HG02642 (cell line): Measurements from ENCODE around the gene ZMIZ1.

Experiments used
- ATAC-seq: cut with Tn5 transposase; IDR thresholded peaks from one replicate; pipeline ENCODE4 v1.9.1; 2021; ENCODE audit warnings: mild to moderate bottlenecking; ENCODE audit not compliant: unreplicated experiment, poor library complexity

Gene ZMIZ1

GRCh38 chr10:79049931-79050895 is 18.6 kb upstream of the ZMIZ1 start:
- ATAC-seq: no peak

- no peak for ATAC-seq
Measured at GRCh38 chr10:79050896-79051555, 17.7 kb upstream of the ZMIZ1 start.

DNA sequence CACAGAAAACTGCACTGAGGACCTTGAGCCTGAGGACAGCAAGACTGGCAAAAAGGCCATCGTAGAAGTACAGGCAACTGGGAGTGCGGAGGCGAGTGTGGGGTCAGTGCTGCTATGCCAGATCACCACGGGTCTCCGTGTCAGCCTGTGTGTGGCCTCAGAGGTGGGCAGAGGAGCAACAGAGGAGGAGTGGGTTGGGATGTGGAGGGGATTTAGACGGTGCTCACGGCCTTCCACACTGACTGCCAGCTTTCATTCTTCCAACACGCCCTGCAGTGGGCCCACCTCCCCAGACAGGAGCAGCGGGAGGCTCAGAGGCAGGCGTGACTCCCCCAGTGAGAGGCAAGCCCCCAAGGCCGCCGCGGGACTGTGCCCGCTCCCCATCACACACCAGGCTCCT is 17.0 kb upstream of the ZMIZ1 start:
- no peak for ATAC-seq

DNA sequence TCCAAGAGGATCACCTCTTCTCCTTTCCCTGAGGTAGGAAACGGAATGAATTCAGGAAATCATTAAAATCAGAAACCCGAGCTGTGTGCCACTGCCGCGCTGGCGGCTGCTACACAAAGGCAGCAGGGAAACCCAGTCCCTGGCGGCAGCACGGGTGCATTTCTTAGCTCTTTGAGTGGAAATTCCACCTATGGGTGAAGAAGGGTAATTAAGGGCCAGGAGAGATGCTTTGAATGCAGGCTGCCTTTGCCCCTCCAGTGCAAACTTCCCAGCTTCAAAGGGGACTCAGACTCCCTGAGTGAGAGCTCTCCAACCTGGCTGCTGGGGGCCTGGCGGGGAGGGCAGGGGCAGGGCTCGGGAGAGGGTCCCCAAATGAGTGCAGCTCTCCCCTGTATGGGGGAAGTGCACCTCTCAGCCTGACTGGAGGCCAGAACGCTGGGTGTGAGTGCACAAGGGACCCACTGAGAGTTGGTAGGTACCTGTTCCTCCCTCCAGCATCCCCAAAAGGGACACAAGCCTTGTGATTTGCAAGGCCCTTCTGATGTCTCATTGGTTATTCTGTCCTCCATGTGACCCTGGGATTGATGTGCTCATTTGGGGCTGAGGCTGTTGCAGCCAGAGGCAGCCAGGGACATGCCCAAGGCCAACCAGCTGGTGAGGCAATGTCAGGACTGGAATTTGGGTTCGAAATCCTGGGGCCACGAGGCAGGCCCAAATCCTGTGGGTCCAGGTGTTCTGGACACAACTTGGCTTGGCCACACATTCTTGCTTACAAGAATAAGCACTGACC is 16.3 kb upstream of the ZMIZ1 start:
- ATAC-seq: no peak

- no peak for ATAC-seq
Measured at GRCh38 chr10:79053081-79053434, 15.7 kb upstream of the ZMIZ1 start.

DNA sequence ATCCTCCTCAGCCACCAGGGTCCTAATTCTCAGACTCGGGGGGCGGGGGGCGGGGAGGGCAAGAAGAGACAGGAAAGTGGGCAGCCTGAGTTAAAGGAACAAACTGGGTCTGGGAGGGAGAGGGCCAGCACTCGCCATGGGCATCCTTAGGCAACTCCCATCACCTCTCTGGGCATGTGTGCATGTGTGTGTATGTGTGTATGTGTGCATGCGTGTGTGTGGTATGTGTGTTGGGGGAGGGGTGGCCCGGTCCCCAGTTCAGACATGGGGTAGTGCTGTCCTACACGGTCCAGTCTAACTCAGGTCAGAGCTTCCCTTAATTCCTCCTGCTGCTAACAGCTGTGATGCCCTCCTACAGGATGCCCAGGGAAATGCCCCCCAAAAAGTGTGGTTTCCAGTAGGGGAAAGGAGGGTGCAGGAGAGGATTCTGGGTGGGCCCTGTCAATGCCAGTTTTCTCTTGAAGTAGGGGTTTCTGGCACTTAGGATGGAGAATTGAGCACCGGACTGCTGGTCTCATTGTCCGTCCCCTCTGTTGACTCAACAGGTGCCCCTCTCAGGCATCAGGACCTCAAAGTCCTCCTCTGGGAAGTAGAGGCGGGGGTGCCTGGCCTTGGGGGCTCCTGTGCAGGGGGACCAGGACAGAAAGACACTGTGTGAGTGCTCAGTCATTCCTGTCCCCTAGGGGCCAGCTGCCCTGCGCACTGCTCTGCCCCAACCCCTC is 15.1 kb upstream of the ZMIZ1 start:
- no peak for ATAC-seq

GRCh38 chr10:79054203-79055099 is 14.3 kb upstream of the ZMIZ1 start:
- no peak for ATAC-seq

- ATAC-seq: no peak
Measured at GRCh38 chr10:79055100-79055782, 13.5 kb upstream of the ZMIZ1 start.

DNA sequence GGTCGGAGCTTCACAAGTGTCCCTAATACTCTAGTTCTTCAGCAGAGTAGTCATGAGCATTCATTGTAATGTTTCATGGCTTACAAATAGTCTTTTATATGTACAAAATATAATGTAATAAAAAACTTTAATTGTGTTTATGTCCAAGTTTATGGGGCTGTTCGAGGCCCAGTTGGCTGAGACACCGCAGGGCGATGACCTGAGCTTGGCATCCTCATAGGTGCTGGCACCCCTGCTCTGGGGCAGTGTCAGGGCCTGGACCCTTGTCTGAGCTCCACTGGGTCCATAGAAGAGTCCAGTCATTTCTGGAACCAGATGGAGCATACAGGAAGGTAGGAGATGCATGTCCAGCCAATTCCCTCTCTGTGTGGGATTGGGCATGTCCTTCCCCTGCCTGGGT is 12.9 kb upstream of the ZMIZ1 start:
- no peak for ATAC-seq

GRCh38 chr10:79056361-79056735 is 12.4 kb upstream of the ZMIZ1 start:
- no peak for ATAC-seq

DNA sequence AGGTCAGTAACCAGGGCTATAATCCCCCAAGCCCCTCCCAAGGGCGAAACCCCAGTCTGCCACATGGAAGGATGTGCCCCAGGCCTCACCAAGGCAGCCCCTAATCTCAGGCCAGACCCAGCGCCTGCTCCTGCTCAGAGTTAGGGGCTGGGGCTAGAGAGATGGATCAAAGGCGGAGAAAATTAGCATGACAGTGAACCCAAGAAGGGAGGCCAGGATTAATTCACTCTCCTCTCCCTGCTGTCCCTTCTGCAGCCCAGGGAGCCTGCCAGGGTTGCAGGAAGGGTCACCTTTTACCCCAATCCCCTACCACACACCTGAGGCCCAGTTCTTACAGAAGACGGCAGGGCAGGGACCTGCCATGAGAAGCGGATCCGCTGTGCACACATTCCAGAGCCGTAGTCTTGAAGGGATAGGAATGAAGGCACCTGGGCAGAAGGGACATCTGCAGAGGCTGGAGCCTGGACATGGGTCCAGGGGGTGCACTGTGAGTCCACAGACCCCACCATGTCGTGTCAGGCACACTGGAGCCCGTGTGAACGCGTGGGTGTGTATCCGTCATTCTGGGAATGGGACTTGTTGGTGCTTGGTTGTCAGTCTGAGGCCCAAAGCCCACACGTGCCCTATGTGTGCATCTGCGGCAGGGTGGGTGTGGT is 11.9 kb upstream of the ZMIZ1 start:
- ATAC-seq: no peak

- ATAC-seq: no peak
Measured at GRCh38 chr10:79057481-79058275, 11.1 kb upstream of the ZMIZ1 start.

DNA sequence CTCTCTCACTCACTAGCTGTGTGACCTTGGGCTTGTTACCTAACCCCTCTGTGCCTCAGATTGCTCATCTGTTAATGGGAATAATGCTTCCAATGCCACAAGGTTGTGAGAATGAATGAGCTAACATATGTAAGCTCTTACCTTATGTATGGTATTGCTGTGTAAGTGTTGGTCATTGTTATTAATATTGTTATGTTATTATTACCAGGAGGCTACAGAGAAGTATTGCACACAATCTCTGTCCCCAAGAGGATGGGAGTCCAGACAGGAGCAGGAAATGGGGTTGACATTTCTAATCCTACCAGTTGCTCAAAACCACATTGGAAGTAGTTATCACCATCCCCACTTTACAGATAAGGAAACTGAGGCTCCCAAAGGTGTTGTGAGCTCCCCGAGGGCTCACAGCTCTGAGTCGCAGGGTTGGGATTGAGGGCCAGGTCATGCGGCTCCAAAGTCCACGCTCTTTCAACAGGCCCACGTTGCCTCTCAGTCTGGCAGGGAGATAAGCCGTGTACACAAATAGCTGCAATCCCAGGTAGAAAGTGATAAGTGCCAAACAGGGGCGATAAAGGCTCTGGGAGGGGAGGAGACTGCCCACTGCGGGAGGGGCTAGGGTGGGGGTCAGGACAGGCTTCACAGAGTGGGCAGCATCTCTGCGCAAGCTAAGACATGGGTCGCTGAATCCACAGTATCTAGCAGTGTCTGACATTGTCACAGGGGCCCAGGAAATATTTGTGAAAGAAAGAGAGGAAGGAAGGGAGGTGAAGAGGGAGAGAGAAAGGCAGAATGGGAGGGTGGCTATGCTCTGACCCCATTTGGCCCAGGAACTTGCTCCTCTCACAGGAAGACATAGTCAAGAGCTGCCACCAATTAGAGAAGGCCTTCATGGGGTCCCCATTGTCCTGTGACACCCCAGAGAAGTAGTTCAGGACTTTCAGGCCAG is 9.6 kb upstream of the ZMIZ1 start:
- no peak for ATAC-seq

- ATAC-seq: no peak
Measured at GRCh38 chr10:79059859-79060379, 8.8 kb upstream of the ZMIZ1 start.

DNA sequence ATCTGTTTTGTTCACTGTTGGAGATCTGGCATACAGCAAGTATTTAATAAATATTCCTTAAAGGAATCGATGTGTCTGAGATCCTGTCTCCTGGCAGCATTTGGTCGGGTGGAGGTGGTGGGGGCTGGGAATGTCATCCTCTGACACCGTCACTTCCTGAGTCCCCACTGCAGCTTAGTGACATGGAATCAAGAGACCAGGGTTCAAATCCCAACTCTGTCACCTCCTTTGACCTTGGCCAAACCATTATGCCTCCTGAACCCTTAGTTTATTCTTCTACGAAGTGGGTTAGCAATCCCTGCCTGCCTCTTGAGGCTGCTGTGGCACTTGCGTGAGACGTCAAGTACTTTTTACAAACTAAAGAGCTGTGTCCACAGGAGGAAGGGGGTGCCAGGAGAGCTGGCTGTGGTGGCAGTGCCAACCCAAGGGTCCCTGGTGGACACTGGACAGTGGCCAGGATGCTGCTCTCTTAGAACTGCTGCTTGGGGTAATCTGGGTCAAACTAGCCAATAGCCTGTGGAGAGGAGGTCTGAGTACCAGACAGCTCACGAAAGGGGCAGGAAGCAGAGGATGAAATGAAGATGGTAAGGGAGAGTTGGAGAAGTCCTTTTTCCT is 8.0 kb upstream of the ZMIZ1 start:
- no peak for ATAC-seq
